SK-N-SH treated with all-trans-retinoic acid at 6 μM for 48 hours (cell line): ENCODE results near the gene NDUFA1.
"Not testable (repeated sequence)": the region's sequence is repeated elsewhere in the genome, so short reads cannot be mapped to it uniquely, and the experiment has no call there.

Source experiments
- ATAC-seq: fragments of 200-7000 bp; cut with Tn5 transposase; 3 replicates; pipeline ENCODE4 v1.9.1; 2020; ENCODE audit warnings: mild to moderate bottlenecking, moderate library complexity
- ARNTL ChIP-seq: fragments of 450-650 bp; formaldehyde crosslinking; IDR thresholded peaks from 2 replicates; pipeline ENCODE4 v1.5.0; 2020; ENCODE audit warnings: low read depth, mild to moderate bottlenecking, moderate library complexity, borderline replicate concordance
- BACH2 ChIP-seq: fragments of 250-450 bp; sonication (Bioruptor Pico); IDR thresholded peaks from 2 replicates; pipeline ENCODE4 v1.9.0; 2021; ENCODE audit warnings: mild to moderate bottlenecking, borderline replicate concordance
- CREB5 ChIP-seq: fragments of 250-450 bp; sonication (Bioruptor Pico); IDR thresholded peaks from 2 replicates; pipeline ENCODE4 v1.5.1; 2020; ENCODE audit warnings: low read depth, mild to moderate bottlenecking, moderate library complexity
- CSRNP3 ChIP-seq: fragments of 250-450 bp; sonication (Bioruptor Pico); IDR thresholded peaks from 2 replicates; pipeline ENCODE4 v1.5.1; 2021; ENCODE audit warnings: mild to moderate bottlenecking, moderate library complexity
- ESRRG ChIP-seq: fragments of 250-450 bp; sonication (Bioruptor Pico); IDR thresholded peaks from 2 replicates; pipeline ENCODE4 v1.6.1; 2021; ENCODE audit warnings: mild to moderate bottlenecking
- GLIS3 ChIP-seq: fragments of 250-450 bp; sonication (Bioruptor Pico); IDR thresholded peaks from 2 replicates; pipeline ENCODE4 v1.5.0; 2020; ENCODE audit warnings: mild to moderate bottlenecking, moderate library complexity
- ISL1 ChIP-seq: fragments of 250-450 bp; sonication (Bioruptor Pico); IDR thresholded peaks from 2 replicates; pipeline ENCODE4 v2.1.2; 2022; ENCODE audit warnings: mild to moderate bottlenecking, moderate library complexity
- OSR1 ChIP-seq: fragments of 250-450 bp; sonication (Bioruptor Pico); IDR thresholded peaks from 2 replicates; pipeline ENCODE4 v1.8.0; 2022; ENCODE audit warnings: moderate library complexity, mild to moderate bottlenecking, inconsistent platforms
- PATZ1 ChIP-seq: fragments of 250-450 bp; sonication (Bioruptor Pico); IDR thresholded peaks from 2 replicates; pipeline ENCODE4 v1.8.0; 2020; ENCODE audit warnings: mild to moderate bottlenecking, moderate library complexity, borderline replicate concordance
- POU6F1 ChIP-seq: fragments of 250-450 bp; sonication (Bioruptor Pico); IDR thresholded peaks from 2 replicates; pipeline ENCODE4 v1.8.0; 2021; ENCODE audit warnings: low read depth, mild to moderate bottlenecking, moderate library complexity, borderline replicate concordance
- PPARA ChIP-seq: fragments of 250-450 bp; sonication (Bioruptor Pico); IDR thresholded peaks from 2 replicates; pipeline ENCODE4 v1.5.0; 2020; ENCODE audit warnings: mild to moderate bottlenecking, borderline replicate concordance
- RARB ChIP-seq: fragments of 250-450 bp; sonication (Bioruptor Pico); IDR thresholded peaks from 2 replicates; pipeline ENCODE4 v1.8.0; 2021; ENCODE audit warnings: mild to moderate bottlenecking, moderate library complexity
- SNAI2 ChIP-seq: fragments of 250-450 bp; sonication (Bioruptor Pico); IDR thresholded peaks from 2 replicates; pipeline ENCODE4 v1.5.0; 2020; ENCODE audit warnings: mild to moderate bottlenecking, moderate library complexity
- TCF4 ChIP-seq: fragments of 250-450 bp; sonication (Bioruptor Pico); IDR thresholded peaks from 2 replicates; pipeline ENCODE4 v1.8.0; 2021; ENCODE audit warnings: mild to moderate bottlenecking, moderate library complexity, borderline replicate concordance
- TOX ChIP-seq: fragments of 250-450 bp; sonication (Bioruptor Pico); IDR thresholded peaks from 2 replicates; pipeline ENCODE4 v1.8.0; 2021; ENCODE audit warnings: mild to moderate bottlenecking, moderate library complexity, borderline replicate concordance
- TSHZ2 ChIP-seq: fragments of 250-450 bp; sonication (Bioruptor Pico); IDR thresholded peaks from 2 replicates; pipeline ENCODE4 v1.5.0; 2020; ENCODE audit warnings: mild to moderate bottlenecking, moderate library complexity
- ZC3H10 ChIP-seq: fragments of 250-450 bp; sonication (Bioruptor Pico); IDR thresholded peaks from 2 replicates; pipeline ENCODE4 v1.5.1; 2021; ENCODE audit warnings: mild to moderate bottlenecking, moderate library complexity
- ZFP3 ChIP-seq: fragments of 250-450 bp; sonication (Bioruptor Pico); IDR thresholded peaks from 2 replicates; pipeline ENCODE4 v1.5.0; 2020; ENCODE audit warnings: mild to moderate bottlenecking, moderate library complexity
- ZFP30 ChIP-seq: fragments of 450-650 bp; formaldehyde crosslinking; IDR thresholded peaks from 2 replicates; pipeline ENCODE4 v1.5.0; 2022; ENCODE audit warnings: mild to moderate bottlenecking, moderate library complexity
- ZNF70 ChIP-seq: fragments of 450-650 bp; formaldehyde crosslinking; IDR thresholded peaks from 2 replicates; pipeline ENCODE4 v1.5.0; 2020; ENCODE audit warnings: mild to moderate bottlenecking, moderate library complexity
- ZNF8 ChIP-seq: fragments of 450-650 bp; formaldehyde crosslinking; IDR thresholded peaks from 2 replicates; pipeline ENCODE4 v1.5.0; 2020; ENCODE audit warnings: mild to moderate bottlenecking, moderate library complexity

NDUFA1 gene

GRCh38 chrX:119916310-119916709, 44.7 kb downstream of the NDUFA1 start (continued):
- no peak for TF ChIP-seq PATZ1
- TF ChIP-seq ZC3H10 (CRISPR knock-in tag): no peak
- TF ChIP-seq RARB (CRISPR knock-in tag): no peak
- no peak for TF ChIP-seq PPARA

GRCh38 chrX:119917877-119918276, 46.2 kb downstream of the NDUFA1 start:
- ATAC-seq: no peak
- TF ChIP-seq ESRRG (no peak), ARNTL (CRISPR knock-in tag) (no peak), OSR1 (CRISPR knock-in tag) (no peak), GLIS3 (no peak), ZNF8 (CRISPR knock-in tag) (no peak), ZNF70 (CRISPR knock-in tag) (no peak), SNAI2 (CRISPR knock-in tag) (no peak), PPARA (no peak), PATZ1 (no peak), RARB (CRISPR knock-in tag) (no peak), BACH2 (CRISPR knock-in tag) (no peak), CSRNP3 (CRISPR knock-in tag) (no peak), TSHZ2 (CRISPR knock-in tag) (no peak), ISL1 (CRISPR knock-in tag) (no peak), ZFP30 (CRISPR knock-in tag) (no peak), CREB5 (CRISPR knock-in tag) (no peak), TOX (CRISPR knock-in tag) (no peak), ZFP3 (CRISPR knock-in tag) (no peak), TCF4 (CRISPR knock-in tag) (no peak), ZC3H10 (CRISPR knock-in tag) (no peak)

GRCh38 chrX:119919835-119920585, 48.4 kb downstream of the NDUFA1 start:
- TF ChIP-seq BACH2 (CRISPR knock-in tag) (no peak), ZNF8 (CRISPR knock-in tag) (no peak), CREB5 (CRISPR knock-in tag) (no peak), CSRNP3 (CRISPR knock-in tag) (no peak), ZFP30 (CRISPR knock-in tag) (no peak), RARB (CRISPR knock-in tag) (no peak), ZFP3 (CRISPR knock-in tag) (no peak), POU6F1 (CRISPR knock-in tag) (no peak), ARNTL (CRISPR knock-in tag) (no peak), ZC3H10 (CRISPR knock-in tag) (no peak), ISL1 (CRISPR knock-in tag) (no peak), OSR1 (CRISPR knock-in tag) (no peak), ZNF70 (CRISPR knock-in tag) (no peak), TCF4 (CRISPR knock-in tag) (no peak), GLIS3 (no peak)
- ATAC-seq: no peak

- not testable (repeated sequence) for ATAC-seq
Observed at GRCh38 chrX:119922391-119922790, 50.8 kb downstream of the NDUFA1 start.
